ACC112 (cell line): Measurements from ENCODE around the gene BPIFB4.

Source experiments
- H2AFZ ChIP-seq: fragments of 200-600 bp; sonication (generic); one replicate; pipeline ENCODE4 v1.6.0; 2017; ENCODE audit warnings: antibody characterized with exemption, low read length; ENCODE audit not compliant: unreplicated experiment
- H3K27ac ChIP-seq: fragments of 200-600 bp; sonication (generic); 2 replicates; pipeline ENCODE4 v1.5.1; 2014; ENCODE audit warnings: low read depth, mild to moderate bottlenecking, antibody characterized with exemption, low read length, moderate library complexity
- H3K27me3 ChIP-seq: fragments of 200-600 bp; sonication (generic); 2 replicates; pipeline ENCODE4 v1.6.1; 2014; ENCODE audit warnings: mild to moderate bottlenecking, antibody characterized with exemption, low read length, moderate library complexity, mixed read lengths; ENCODE audit not compliant: insufficient read depth
- H3K36me3 ChIP-seq: fragments of 200-600 bp; sonication (generic); 2 replicates; pipeline ENCODE4 v1.6.1; 2016; ENCODE audit warnings: mild to moderate bottlenecking, antibody characterized with exemption, low read length, moderate library complexity, mixed read lengths; ENCODE audit not compliant: insufficient read depth
- H3K4me1 ChIP-seq: fragments of 200-600 bp; sonication (generic); one replicate; pipeline ENCODE4 v1.6.1; 2016; ENCODE audit warnings: low read length, mixed read lengths; ENCODE audit not compliant: insufficient read depth, unreplicated experiment, control insufficient read depth
- H3K4me3 ChIP-seq: fragments of 200-600 bp; sonication (generic); 2 replicates; pipeline ENCODE4 v1.5.1; 2014; ENCODE audit warnings: mild to moderate bottlenecking, low read depth, low read length
- H3K79me2 ChIP-seq: fragments of 200-600 bp; sonication (generic); one replicate; pipeline ENCODE4 v1.6.0; 2016; ENCODE audit warnings: low read length; ENCODE audit not compliant: control insufficient read depth, unreplicated experiment, insufficient read depth

The BPIFB4 gene

DNA sequence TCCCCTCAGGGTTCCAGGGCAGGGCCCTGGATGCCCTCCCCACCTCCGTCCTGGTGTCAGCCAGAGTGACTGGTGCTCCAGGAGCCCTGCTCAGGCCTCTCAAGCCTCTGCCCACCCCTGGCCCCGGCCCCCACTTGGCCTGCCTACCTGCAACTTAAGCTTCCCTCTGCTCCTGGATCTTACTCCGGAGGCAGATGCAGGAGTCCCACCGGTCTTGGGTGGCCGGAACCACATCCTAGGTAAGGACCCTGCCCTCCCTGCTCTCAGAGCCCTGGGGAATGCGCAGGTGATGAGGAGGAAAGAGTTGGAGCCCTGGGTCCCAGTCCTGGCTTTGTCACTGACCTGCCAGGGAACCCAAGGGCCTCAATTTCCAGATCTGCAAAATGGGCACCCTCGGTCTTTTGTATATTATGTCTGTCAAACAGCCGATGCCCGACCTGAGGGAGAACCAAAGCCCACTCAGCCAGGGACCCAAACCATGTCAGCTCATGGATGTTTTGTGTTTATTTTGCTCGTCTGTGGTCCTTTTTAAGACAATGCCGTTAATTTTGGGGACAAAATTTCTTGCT is 54.0 kb downstream of the BPIFB4 start:
- H3K36me3 ChIP-seq, result no peaks in the 10 kb centered on the region

DNA sequence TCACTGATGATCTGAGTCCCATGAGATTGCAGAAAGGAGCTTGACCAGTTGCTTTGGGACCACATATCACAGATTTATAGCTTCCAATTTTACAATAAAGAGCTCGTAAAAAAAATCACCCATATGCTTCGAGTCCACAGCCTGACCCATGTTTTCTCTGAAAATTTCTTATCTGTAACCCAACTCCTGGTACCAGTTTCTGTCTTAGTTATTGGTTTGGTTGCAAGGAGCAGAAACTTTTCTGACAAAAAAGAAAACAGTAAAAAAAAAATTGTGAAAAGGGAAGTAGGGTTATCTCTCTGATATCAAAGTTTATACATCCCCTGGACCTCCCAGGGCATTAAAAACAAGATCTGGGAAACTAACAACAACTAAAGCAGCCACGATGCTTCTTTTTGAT is 57.8 kb downstream of the BPIFB4 start:
- Histone ChIP-seq H3K4me3 (no peak overlapping the region), H3K27ac (no peak overlapping the region), H3K36me3 (no peaks in the 10 kb centered on the region), H3K79me2 (no peaks in the 10 kb centered on the region), H3K27me3 (peaks cover 27% of the 10 kb centered on the region), H3K4me1 (peaks cover 11% of the 10 kb centered on the region), H2AFZ (no peak overlapping the region)

More for the DNA sequence above, 54.0 kb downstream of the BPIFB4 start:
- no peak overlapping the region for H2AFZ ChIP-seq
- H3K27ac ChIP-seq, result no peak overlapping the region
- H3K79me2 ChIP-seq, result no peaks in the 10 kb centered on the region
- peaks cover 16% of the 10 kb centered on the region; the same call in 1 of the 2 replicates for H3K27me3 ChIP-seq
- peaks cover 26% of the 10 kb centered on the region for H3K4me1 ChIP-seq
- no peak overlapping the region for H3K4me3 ChIP-seq

DNA sequence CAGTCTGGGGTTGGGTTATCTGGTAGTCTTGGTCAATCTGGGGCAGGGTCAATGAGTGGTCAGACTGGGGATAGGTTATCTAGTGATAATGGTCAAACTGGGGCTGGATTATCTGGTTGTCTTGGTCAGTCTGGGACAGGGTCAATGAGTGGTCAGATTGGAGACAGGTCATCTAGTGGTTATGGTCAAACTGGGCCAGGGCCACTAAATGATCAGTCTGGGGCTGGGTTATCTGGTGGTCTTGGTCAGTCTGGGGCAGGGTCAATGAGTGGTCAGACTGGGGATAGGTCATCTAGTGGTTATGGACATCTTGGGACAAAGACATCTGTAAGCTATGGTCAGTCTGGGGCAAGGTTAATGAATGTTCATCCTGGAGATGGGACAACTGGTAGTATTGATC is 60.0 kb downstream of the BPIFB4 start:
- Histone ChIP-seq H3K27ac (no peak overlapping the region), H3K27me3 (peaks cover 50% of the 10 kb centered on the region), H2AFZ (no peak overlapping the region), H3K4me1 (no peaks in the 10 kb centered on the region), H3K4me3 (no peak overlapping the region), H3K36me3 (no peaks in the 10 kb centered on the region), H3K79me2 (no peaks in the 10 kb centered on the region)

GRCh38 chr20:33145521-33145920 is 66.1 kb downstream of the BPIFB4 start:
- no peaks in the 10 kb centered on the region for H3K4me1 ChIP-seq
- no peaks in the 10 kb centered on the region for H3K79me2 ChIP-seq
- H3K36me3 ChIP-seq, result no peaks in the 10 kb centered on the region
- no peak overlapping the region for H2AFZ ChIP-seq
- peaks cover 84% of the 10 kb centered on the region for H3K27me3 ChIP-seq
- no peak overlapping the region for H3K27ac ChIP-seq
- no peak overlapping the region for H3K4me3 ChIP-seq

- Histone ChIP-seq H3K36me3 (no peaks in the 10 kb centered on the region), H3K27me3 (peaks cover 86% of the 10 kb centered on the region), H3K4me1 (no peaks in the 10 kb centered on the region), H3K4me3 (no peak overlapping the region), H2AFZ (no peak overlapping the region), H3K79me2 (no peaks in the 10 kb centered on the region), H3K27ac (no peak overlapping the region)
Measured at GRCh38 chr20:33147299-33147698, 67.9 kb downstream of the BPIFB4 start.

DNA sequence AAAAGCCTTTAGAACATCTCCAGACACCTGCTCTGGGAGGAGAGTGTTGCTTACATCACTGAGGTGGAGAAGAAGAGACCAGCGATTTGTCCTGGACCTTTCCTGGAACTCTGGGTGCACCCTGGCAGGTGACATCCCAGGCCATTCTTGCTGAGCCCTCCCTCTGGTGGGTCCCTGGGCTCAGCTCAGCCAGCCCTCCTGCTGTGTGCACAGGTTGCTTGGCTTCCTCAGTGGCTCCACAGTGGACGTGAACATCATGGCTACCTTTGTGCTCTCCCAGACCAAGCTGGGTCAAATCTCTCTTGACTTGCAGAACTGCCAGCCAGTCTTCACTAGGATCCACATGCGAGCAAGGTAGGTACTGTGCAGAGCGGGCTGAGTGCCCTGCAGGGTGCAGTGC is 68.6 kb downstream of the BPIFB4 start:
- Histone ChIP-seq H3K36me3 (no peaks in the 10 kb centered on the region), H3K4me3 (no peak overlapping the region), H2AFZ (no peak overlapping the region), H3K27me3 (peaks cover 86% of the 10 kb centered on the region), H3K27ac (no peak overlapping the region), H3K79me2 (no peaks in the 10 kb centered on the region), H3K4me1 (no peaks in the 10 kb centered on the region)

DNA sequence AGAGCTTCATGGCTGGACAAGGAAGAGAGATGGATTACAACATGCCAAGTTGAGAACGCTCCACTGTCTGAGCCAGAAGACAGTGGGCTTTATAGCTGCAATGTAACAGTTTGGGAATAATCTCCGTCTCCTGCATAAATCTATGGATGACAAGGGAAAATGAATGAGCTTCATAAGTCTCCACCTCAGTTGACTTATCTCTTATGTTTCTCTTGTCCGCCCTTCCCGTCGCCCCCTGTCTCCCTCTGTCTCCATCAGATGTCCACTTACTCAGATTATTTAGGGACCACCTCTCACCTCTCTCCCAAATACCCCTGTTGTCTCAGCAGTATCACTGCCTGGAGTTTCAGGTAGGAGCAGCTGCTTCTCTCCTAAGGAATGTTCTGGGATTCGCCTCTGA is 74.8 kb downstream of the BPIFB4 start:
- Histone ChIP-seq H3K36me3 (no peaks in the 10 kb centered on the region), H3K27me3 (peaks cover 92% of the 10 kb centered on the region), H3K4me3 (no peak overlapping the region), H2AFZ (no peak overlapping the region), H3K4me1 (no peaks in the 10 kb centered on the region), H3K27ac (no peak overlapping the region), H3K79me2 (no peaks in the 10 kb centered on the region)

- Histone ChIP-seq H2AFZ (no peak overlapping the region), H3K79me2 (no peaks in the 10 kb centered on the region), H3K27me3 (peaks cover 72% of the 10 kb centered on the region), H3K36me3 (no peaks in the 10 kb centered on the region), H3K4me1 (no peaks in the 10 kb centered on the region), H3K4me3 (no peak overlapping the region), H3K27ac (no peak overlapping the region)
Measured at GRCh38 chr20:33158637-33159385, 79.4 kb downstream of the BPIFB4 start.

GRCh38 chr20:33159713-33160112 is 80.3 kb downstream of the BPIFB4 start:
- H2AFZ ChIP-seq, result no peak overlapping the region
- H3K4me1 ChIP-seq, result no peaks in the 10 kb centered on the region
- no peaks in the 10 kb centered on the region for H3K36me3 ChIP-seq
- no peaks in the 10 kb centered on the region for H3K79me2 ChIP-seq
- H3K27me3 ChIP-seq, result peaks cover 65% of the 10 kb centered on the region
- no peak overlapping the region for H3K4me3 ChIP-seq
- H3K27ac ChIP-seq, result no peak overlapping the region

DNA sequence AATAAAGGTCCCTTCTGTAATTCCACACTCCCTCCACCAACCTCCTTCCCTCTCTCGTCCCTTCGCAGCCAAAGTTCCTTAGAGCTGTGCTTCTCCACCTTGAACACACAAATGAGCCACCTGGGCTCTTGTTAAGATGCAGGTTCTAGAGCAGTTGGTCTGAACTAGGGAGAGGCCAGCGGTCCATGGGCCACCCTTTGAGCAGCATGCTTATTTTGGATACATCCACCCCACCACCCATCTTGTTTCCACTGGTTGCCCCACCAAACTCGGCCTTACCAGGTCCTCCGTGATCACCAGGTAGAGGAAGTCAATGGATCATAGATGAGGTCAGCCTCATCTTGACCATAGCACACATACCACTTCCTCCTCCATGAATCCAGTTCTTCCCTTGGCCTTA is 81.2 kb downstream of the BPIFB4 start:
- no peak overlapping the region for H3K27ac ChIP-seq
- H3K4me1 ChIP-seq, result no peaks in the 10 kb centered on the region
- no peaks in the 10 kb centered on the region for H3K79me2 ChIP-seq
- H3K36me3 ChIP-seq, result no peaks in the 10 kb centered on the region
- no peak overlapping the region for H3K4me3 ChIP-seq
- H2AFZ ChIP-seq, result no peak overlapping the region
- H3K27me3 ChIP-seq, result peaks cover 67% of the 10 kb centered on the region
